Ishikawa (cell line): Measurements from ENCODE around the gene TCEANC.

Source experiments
- CEBPB ChIP-seq: IDR thresholded peaks from 2 replicates; pipeline ENCODE4 v1.6.1; 2012
- CREB1 ChIP-seq: IDR thresholded peaks from 2 replicates; pipeline ENCODE4 v1.6.1; 2012; ENCODE audit warnings: low read depth
- EGR1 ChIP-seq: IDR thresholded peaks from 2 replicates; pipeline ENCODE4 v1.6.1; 2012
- EP300 ChIP-seq: IDR thresholded peaks from 2 replicates; pipeline ENCODE4 v1.6.1; 2012; ENCODE audit warnings: borderline replicate concordance
- FOXM1 ChIP-seq: IDR thresholded peaks from 2 replicates; pipeline ENCODE4 v1.6.1; 2012; ENCODE audit warnings: low read depth, borderline replicate concordance
- NFIC ChIP-seq: IDR thresholded peaks from 2 replicates; pipeline ENCODE4 v1.6.1; 2012
- RAD21 ChIP-seq: IDR thresholded peaks from 2 replicates; pipeline ENCODE4 v1.6.1; 2012; ENCODE audit warnings: low read depth
- REST ChIP-seq: IDR thresholded peaks from 2 replicates; pipeline ENCODE4 v1.6.1; 2012; ENCODE audit warnings: low read depth, mild to moderate bottlenecking
- TAF1 ChIP-seq: IDR thresholded peaks from 2 replicates; pipeline ENCODE4 v1.6.1; 2012; ENCODE audit warnings: low read depth, mild to moderate bottlenecking
- TCF12 ChIP-seq: IDR thresholded peaks from 2 replicates; pipeline ENCODE4 v1.6.1; 2012; ENCODE audit warnings: low read depth
- TEAD4 ChIP-seq: IDR thresholded peaks from 2 replicates; pipeline ENCODE4 v1.6.1; 2012
- USF1 ChIP-seq: IDR thresholded peaks from 2 replicates; pipeline ENCODE4 v1.6.1; 2012
- YY1 ChIP-seq: IDR thresholded peaks from 2 replicates; pipeline ENCODE4 v1.6.1; 2012; ENCODE audit warnings: low read depth
- ZBTB7A ChIP-seq: IDR thresholded peaks from 2 replicates; pipeline ENCODE4 v1.6.1; 2012; ENCODE audit warnings: low read depth
- TF ChIP-seq, protein P1 (sequence below): IDR thresholded peaks from 2 replicates; pipeline ENCODE4 v1.6.1; 2012

TCEANC gene

GRCh38 chrX:13620207-13620606, 32.7 kb upstream of the TCEANC start:
- TF ChIP-seq EP300: no peak
- no peak for TF ChIP-seq FOXM1
- no peak for TF ChIP-seq RAD21
- TF ChIP-seq TAF1: no peak

- TF ChIP-seq FOXM1 (no peak), USF1 (no peak), REST (no peak), NFIC (no peak), ZBTB7A (no peak), TCF12 (no peak), CEBPB (no peak), TEAD4 (no peak), YY1 (no peak), TAF1 (no peak), RAD21 (no peak)
These were observed 30.5 kb upstream of the TCEANC start for GRCh38 chrX:13622401-13622964.

DNA sequence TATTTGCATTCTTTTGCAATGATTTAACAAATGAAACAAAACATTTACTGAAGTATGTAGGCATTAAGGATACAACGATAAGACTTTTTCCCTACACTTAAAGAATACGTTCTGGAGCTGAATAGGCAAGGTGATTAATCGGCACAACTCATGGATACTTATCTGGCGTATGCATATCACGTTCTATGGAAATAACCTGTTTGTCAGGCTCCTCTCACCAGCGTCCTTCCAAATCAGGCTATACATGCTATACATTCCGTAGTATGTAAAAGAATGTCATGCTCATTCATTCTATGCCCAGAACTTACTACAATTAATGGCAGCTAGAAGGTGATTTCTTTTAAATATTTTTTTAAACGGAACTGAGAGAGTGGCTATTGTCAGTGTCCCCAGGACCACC, 25.6 kb upstream of the TCEANC start:
- no peak for TF ChIP-seq TAF1
- TF ChIP-seq TCF12: no peak
- TF ChIP-seq YY1: no peak
- no peak for TF ChIP-seq NFIC
- no peak for TF ChIP-seq EP300
- no peak for TF ChIP-seq USF1
- TF ChIP-seq CEBPB: no peak

- TF ChIP-seq USF1 (no peak), FOXM1 (no peak), YY1 (no peak), TCF12 (no peak), ZBTB7A (no peak), NFIC (no peak), EP300 (no peak)
These were observed 14.9 kb upstream of the TCEANC start for GRCh38 chrX:13638021-13638420.

GRCh38 chrX:13638826-13639225, 14.1 kb upstream of the TCEANC start:
- no peak for TF ChIP-seq CREB1
- TF ChIP-seq, protein P1, sequence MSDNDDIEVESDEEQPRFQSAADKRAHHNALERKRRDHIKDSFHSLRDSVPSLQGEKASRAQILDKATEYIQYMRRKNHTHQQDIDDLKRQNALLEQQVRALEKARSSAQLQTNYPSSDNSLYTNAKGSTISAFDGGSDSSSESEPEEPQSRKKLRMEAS: no peak
- TF ChIP-seq REST: no peak
- TF ChIP-seq TEAD4: no peak
- no peak for TF ChIP-seq ZBTB7A
- TF ChIP-seq USF1: no peak
- no peak for TF ChIP-seq FOXM1
- no peak for TF ChIP-seq RAD21
- TF ChIP-seq NFIC: no peak

DNA sequence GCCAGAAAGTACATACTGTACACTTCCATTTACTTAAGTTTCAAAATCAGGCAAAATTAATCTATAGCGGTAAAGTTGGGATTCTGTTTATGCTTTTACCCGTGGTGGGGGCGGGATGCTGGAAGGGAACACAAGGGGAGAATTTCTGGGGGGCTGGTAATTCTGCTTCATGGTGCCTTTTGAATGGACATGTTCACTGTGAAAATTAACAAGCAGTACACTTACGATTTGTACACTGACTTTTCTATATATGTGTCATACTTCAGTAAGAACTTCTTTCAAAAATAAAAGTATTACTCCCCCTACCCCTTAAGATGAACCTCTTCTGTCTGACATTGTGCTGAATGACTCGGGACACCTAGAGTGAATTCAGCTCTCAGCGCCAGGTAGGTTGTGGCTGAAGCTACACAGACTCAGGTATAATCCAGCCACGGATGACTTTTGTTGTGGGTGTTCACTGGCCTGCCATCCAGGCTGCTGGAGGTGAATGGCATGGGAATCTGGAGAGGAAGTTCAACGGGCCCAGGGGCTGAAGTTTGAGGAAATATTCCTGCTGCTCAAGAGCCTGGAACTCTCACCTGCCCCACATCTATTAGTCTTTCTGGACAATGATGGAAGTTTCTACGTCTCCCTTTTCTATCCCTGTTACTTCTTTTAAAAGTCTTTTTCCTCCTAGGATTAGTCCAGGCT, 7.3 kb upstream of the TCEANC start:
- TF ChIP-seq, protein P1: no peak
- TF ChIP-seq TCF12 (no peak), RAD21 (no peak), YY1 (no peak), CEBPB (no peak), TAF1 (no peak), TEAD4 (no peak), EGR1 (no peak), NFIC (no peak), REST (no peak), USF1 (no peak), EP300 (no peak), CREB1 (no peak), ZBTB7A (no peak), FOXM1 (no peak)
